ENCODE results near the gene TPBG. TPM values are rescaled to one million over a fixed set of nuclear protein-coding genes. Genes with fewer than 3 reads are reported as not detected.

The TPBG gene, protein sequence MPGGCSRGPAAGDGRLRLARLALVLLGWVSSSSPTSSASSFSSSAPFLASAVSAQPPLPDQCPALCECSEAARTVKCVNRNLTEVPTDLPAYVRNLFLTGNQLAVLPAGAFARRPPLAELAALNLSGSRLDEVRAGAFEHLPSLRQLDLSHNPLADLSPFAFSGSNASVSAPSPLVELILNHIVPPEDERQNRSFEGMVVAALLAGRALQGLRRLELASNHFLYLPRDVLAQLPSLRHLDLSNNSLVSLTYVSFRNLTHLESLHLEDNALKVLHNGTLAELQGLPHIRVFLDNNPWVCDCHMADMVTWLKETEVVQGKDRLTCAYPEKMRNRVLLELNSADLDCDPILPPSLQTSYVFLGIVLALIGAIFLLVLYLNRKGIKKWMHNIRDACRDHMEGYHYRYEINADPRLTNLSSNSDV
- total RNA-seq, result 15.5 TPM

DNA sequence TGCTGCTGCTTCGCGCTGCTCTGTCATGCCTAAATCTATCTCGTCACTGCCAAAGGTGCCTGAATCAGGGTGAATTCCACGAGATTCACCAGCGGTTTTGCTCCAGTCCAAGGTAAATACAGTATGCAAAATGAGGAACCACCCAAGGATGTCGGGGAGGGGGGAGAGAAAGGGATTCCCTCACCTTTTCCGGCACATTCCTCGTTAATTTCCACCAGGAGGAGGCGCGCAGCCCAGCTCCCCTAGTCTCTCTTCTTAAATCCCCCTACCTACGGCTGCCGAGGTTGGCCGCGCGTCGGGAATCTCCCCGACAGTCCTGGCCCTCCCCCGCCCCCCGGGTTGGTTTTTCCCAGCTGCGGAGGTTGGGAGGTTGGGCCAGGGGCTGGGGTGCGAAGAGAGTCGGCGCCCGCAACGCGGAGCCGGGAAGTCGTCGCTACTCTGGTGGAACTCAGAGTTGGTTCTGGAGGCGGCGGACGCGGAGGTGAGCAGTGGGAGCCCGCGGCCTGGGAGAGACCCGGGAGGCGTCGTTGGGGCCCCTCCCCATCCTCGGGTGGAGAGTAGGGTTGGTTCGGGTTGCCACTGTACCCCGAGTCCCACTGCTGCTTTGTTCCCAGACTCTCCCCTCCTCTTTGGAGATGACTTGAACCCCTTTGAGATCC, at the start of gene TPBG:
TSS of gene TPBG (plus strand) at position 390 of the 659 bp plus-strand sequence. CDS start 1,145 bp downstream, outside the sequence.
- DNase-seq (ENCODE audit: low spot score) (peak; percentile 71), ATAC-seq (peak; percentile 86)
- intact Hi-C loops (cut with DNase I), result no loop called here

DNA sequence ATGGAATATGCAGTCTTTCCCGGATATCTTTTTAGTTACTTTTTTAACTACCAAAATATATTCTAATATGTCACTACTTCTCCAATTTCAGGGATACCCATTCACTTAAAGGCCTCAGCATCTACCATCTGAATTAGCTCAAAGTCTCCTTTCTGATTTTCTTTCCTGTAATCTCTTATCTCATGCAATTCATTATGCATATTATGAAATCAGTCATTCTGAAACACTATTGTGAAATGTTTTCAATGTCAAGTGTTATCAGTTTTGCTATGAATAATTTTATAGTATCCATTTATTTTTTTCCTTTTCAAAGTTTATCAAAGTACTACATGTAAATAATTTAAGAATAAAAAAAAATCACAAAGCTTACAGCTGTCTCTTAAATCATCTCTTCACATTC, 41.2 kb upstream of the TPBG start:
- ATAC-seq (no peak), DNase-seq (ENCODE audit: low spot score) (no peak)
- intact Hi-C loops (cut with DNase I), result no loop called here

DNA sequence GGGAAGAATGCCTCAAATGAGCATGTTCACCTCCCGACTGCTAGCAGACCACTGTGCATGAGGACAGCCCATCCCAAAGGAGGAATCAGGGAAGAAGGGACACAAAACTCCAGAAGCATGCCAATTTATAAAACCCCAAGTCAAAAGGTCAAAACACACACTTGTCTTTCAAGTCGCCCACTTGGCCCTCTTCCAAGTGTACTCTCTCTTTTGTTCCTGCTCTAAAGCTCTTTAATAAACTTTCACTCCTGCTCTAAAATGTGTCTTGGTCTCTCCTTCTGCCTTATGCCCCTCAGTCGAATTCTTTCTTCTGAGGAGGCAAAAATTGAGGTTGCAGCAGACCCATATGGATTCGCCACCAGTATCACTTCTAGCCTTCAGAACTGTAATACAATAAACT, 33.9 kb upstream of the TPBG start:
- no peak for DNase-seq (ENCODE audit: low spot score)
- intact Hi-C loops (cut with DNase I), result no loop called here
- ATAC-seq, result no peak

- intact Hi-C loops (cut with DNase I), result no loop called here
- no peak for ATAC-seq
- DNase-seq (ENCODE audit: low spot score), result no peak
These were observed 33.3 kb upstream of the TPBG start for GRCh38 chr6:82330171-82330804.

DNA sequence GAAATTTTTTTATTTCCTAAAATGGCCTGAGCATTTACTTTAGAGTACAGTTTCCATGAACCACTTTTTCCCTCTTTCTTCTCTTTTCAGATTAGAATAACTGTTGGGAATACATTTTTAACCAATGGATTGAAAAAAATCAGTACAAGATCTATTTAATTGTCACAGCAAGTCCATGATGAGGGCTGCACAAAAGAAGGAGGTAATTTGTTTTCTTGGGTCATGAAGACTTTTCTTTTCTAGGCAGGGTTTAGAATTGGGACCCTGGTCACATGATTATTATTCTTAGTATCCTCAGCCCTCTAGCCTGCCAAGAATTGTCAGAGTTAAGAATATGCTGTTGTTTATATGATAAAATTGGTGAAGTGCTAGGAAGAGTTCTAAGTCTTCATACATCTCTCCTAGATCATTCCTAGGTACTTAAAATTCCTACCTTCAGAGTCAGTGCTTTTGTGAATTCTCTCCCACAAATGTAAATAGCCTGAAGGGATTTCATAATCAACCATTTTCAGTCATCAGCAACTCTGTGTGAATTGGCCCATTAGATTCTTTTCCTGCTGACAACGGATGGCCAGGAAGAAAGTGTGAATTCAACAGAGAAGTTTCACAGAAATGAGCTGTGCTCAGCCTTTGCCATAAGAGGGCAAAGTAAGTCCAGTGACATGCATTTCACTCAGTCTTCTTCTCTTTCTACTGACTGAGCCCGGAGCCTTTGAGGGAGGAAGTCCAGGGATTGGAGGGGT, 32.4 kb upstream of the TPBG start:
- intact Hi-C loops (cut with DNase I), result no loop called here
- no peak for DNase-seq (ENCODE audit: low spot score)
- ATAC-seq, result no peak

DNA sequence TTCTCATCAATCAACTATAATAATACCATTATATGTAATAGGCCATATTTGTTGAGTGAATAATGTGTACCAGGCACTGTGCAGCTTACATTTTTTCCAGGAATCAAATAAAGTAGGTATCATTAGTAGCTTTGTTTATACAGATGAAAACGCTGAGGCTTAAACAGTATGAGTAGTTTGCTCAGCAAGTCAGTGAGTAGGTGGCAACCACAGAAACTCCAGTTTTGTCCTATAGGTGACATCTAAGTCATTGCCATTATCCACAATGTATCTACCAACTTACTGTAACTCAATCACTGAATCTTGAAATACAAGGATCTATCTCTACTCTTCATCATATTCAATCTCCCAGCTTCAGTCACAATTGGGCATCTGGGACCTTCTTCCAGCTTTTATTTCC, 29.8 kb upstream of the TPBG start:
- ATAC-seq (no peak), DNase-seq (ENCODE audit: low spot score) (no peak)
- intact Hi-C loops (cut with DNase I), result no loop called here

DNA sequence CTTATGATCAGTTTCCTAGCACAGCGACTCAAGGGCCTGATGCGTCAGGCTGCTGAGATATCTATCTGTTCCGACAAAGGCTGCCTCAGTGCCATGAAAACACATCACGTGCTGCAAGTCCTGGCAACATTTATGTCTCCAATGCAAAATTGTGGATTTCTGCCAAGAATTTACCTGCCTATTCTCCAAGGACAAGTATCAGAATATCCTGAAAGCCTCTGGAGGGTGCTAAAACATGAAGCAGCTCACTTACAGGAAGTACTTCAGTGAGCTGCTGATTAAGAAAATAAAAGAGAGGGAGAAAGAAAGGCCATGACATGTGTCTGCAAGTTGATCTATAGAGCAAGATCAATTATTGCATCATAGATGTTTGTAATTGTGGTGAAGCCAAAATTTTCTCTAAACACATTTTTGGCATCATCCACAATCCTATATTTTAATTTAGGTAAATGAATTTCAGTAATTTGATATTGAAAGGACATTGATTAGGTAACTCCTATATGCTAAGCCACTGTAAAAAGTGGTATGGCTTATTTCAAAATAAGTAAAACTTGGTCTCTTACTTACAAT, 25.8 kb upstream of the TPBG start:
- ATAC-seq (no peak), DNase-seq (ENCODE audit: low spot score) (no peak)
- intact Hi-C loops (cut with DNase I), result no loop called here

- intact Hi-C loops (cut with DNase I), result no loop called here
- ATAC-seq (no peak), DNase-seq (ENCODE audit: low spot score) (no peak)
These were observed 15.5 kb upstream of the TPBG start for GRCh38 chr6:82348130-82348529.

DNA sequence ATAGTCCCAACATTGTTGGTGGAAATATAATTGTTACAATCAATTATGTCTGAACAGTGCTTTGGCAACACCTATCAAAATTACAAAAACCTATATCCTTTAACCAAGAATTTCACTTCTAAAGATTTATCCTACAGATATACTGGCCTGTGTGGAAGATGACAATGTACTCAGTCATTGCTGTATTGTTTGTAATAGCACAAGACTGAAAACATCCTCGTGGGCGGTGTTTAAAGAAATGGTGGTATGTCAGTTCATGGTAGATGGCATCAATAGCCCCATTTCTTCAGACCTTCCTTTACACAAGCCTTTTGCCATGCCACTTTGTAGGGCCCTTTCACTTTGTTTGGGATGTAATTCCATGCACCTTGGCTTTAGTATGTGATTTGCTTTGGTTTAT, 9.8 kb upstream of the TPBG start:
- no peak for ATAC-seq
- no peak for DNase-seq (ENCODE audit: low spot score)
- intact Hi-C loops (cut with DNase I), result no loop called here

GRCh38 chr6:82360552-82360951, 3.1 kb upstream of the TPBG start:
- intact Hi-C loops (cut with DNase I), result no loop called here
- ATAC-seq (no peak), DNase-seq (ENCODE audit: low spot score) (no peak)

GRCh38 chr6:82361631-82362030, 2.0 kb upstream of the TPBG start:
- DNase-seq (ENCODE audit: low spot score) (no peak), ATAC-seq (no peak)
- intact Hi-C loops (cut with DNase I), result no loop called here

- ATAC-seq (no peak), DNase-seq (ENCODE audit: low spot score) (no peak)
- intact Hi-C loops (cut with DNase I), result no loop called here
These were observed 1.5 kb upstream of the TPBG start for GRCh38 chr6:82362144-82362543.

DNA sequence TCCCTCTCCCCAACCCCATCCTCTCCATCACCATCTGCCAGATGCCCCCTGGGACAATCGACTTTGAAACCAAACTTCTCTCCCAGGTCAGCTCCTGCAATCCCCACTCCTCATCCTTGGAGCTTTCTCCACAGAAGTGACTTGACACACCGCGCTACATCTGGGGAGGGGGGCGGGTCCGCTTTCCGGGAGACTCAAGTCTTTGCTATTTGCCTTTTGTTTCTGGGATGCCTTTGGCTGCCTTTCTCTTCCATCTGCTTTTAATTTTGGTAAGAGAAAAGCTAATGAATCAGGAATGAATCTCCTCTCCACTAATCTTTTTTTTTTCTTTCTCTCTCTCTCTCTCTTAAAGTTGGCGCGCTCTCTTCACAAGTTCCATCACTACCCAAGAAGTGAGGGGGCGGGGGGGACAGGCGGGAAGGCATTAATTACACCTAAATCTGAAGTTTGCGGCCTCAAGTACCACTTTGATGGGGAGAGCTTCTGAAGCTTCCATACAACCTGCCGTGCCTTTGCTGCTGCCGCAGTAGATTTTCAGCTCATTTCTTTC, 664 bp upstream of the TPBG start:
- DNase-seq (ENCODE audit: low spot score) (no peak), ATAC-seq (peak; percentile 21)
- intact Hi-C loops (cut with DNase I), result no loop called here

DNA sequence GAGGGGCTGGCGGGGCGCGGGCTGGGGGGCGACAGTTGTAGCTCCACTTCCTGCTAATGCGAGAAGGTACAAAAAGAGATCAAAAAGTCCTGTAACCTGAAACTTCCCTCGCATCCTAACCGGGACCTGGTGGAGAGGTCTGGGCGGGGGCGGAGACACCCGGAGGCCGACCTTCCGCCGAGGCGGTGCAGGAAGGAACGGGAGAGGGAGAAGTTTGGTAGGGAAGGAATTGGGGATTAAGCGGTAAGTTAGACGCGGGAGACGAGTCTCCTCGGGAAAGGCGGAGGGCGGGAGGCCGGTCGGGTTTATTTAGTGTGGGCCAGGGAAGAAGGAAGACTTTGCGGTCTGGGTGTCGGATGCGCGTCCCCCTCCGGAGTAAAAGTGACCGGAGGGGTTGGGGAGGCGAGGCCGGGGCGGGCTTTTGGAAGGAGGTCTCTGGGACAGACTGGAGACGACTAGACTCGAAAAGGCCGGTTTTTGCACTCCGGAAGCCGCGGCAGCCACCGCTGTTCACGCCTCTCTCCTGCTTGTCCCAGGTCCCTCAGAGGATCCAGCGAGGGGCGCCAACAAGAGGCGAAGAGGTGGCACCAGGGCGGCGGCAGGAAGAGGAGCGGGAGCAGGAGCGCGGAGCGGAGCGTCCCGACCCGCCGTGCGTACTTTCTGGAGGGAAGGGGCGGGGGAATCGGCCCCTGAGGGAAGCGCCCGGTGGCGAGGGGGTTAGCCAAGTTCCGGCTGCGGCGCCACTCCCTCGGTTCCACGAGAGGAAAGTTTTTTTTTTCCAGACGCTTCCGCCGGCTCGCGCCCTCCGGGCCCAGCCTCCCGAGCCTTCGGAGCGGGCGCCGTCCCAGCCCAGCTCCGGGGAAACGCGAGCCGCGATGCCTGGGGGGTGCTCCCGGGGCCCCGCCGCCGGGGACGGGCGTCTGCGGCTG, 734 bp downstream of the TPBG start:
- intact Hi-C loops (cut with DNase I), result no loop called here
- DNase-seq (ENCODE audit: low spot score), result peak; percentile 74

GRCh38 chr6:82365016-82365795, 1.6 kb downstream of the TPBG start:
- DNase-seq (ENCODE audit: low spot score), result peak; percentile 61
- intact Hi-C loops (cut with DNase I), result no loop called here
- ATAC-seq, result no peak

More for the DNA sequence above, 734 bp downstream of the TPBG start:
- ATAC-seq, result peak; percentile 88

DNA sequence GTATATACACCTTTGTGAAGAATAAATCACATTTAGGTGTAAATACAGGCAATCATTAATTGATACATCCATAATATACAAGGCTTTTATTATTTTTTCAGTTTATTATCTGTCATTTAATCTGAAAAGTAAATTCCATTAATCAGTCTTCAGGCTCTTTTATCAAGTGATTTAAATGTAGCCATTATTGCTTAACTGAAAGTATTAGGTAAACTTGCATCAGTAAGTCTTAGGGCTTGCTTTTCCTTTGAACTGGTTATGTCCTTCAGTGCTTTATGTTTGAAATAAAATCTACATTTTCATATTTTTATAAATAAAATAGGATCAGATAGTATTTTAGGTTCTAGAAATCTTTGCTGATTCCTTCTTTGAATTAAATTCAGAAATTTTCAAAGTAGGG, 4.1 kb downstream of the TPBG start:
- no peak for ATAC-seq
- intact Hi-C loops (cut with DNase I), result no loop called here
- no peak for DNase-seq (ENCODE audit: low spot score)

- intact Hi-C loops (cut with DNase I), result no loop called here
- no peak for DNase-seq (ENCODE audit: low spot score)
- no peak for ATAC-seq
These were observed 7.2 kb downstream of the TPBG start for GRCh38 chr6:82370788-82371187.

Data from sciatic nerve (tissue), 2 donors.